ENCODE results near the gene SSH2.

DNA sequence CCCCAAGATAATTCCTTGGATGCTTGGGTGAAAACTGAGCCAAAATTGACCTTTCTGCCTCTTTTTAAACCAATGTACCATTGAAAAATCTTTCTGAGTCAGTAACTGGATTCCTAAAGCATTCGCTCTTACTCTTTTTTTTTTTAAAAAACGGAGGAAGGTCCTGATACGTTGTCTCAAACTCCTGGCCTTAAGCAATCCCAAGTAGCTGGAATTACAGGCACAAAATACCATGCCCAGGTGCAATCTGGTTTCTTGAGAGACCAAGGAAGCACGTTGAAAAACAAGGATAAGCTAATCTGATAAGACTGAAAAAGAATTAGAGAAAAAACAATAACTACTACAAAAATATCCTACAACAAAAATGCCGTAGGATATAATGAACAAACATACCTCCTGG, 136.5 kb downstream of the SSH2 start:
- TF ChIP-seq MEIS1 (CRISPR knock-in tag; IDR thresholded peaks at IDR 0.05; ENCODE audit: borderline replicate concordance) (no peak), ETV6 (CRISPR knock-in tag; conservative IDR thresholded peaks at IDR 0.05) (no peak), ZSCAN30 (CRISPR knock-in tag; IDR thresholded peaks at IDR 0.05) (no peak), POLR2A (IDR thresholded peaks at IDR 0.05; ENCODE audit: insufficient read depth in 1 of 2, low read depth in 2 of 2, low read length in 2 of 2) (no peak), E2F1 (CRISPR knock-in tag; IDR thresholded peaks at IDR 0.05) (no peak), NR3C1 (CRISPR knock-in tag; IDR thresholded peaks at IDR 0.05) (no peak)

Data from HepG2 (cell line).